ENCODE measurements around the gene AGK.

The AGK gene

DNA sequence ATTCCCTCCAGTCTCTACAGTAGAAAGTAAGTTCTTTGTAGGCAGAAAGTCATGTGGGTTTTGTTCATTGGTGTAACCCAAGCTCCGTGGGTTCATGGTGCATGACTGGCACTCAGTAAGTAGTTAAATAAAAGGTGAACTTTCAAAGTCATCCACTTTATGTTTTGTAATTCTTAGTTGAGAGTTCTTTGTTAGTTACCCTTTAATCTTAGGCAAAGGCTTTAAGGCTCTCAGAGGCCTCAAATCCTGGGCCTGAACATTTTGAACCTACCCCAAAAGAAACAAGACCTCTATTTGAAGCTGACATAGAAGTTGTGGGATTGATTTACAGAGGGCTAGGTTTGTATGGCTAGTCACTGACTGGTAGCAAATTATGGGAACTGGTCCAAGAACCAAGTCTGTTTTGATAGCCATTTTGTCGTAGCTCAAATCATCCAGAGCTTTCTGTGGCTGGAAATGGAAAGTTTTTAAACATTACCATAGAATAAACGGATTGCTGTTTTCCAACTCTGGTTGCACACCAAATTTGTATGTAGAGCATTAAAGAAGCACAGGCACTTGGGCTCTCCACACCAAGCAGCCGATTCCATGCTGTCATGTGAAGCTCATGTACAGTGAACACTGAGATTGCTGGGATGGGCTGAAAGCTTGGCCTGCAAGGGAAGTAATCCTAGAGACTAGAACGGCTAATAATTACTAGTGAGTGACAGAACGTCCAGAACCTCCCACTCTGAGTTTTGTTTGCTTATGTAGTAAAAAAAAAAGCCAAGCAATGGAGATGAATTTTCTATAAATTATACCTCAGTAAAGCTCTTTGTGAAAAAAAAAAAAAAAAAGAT is 97.3 kb downstream of the AGK start:
- DNase-seq (ENCODE audit: low read depth), result no peak

DNA sequence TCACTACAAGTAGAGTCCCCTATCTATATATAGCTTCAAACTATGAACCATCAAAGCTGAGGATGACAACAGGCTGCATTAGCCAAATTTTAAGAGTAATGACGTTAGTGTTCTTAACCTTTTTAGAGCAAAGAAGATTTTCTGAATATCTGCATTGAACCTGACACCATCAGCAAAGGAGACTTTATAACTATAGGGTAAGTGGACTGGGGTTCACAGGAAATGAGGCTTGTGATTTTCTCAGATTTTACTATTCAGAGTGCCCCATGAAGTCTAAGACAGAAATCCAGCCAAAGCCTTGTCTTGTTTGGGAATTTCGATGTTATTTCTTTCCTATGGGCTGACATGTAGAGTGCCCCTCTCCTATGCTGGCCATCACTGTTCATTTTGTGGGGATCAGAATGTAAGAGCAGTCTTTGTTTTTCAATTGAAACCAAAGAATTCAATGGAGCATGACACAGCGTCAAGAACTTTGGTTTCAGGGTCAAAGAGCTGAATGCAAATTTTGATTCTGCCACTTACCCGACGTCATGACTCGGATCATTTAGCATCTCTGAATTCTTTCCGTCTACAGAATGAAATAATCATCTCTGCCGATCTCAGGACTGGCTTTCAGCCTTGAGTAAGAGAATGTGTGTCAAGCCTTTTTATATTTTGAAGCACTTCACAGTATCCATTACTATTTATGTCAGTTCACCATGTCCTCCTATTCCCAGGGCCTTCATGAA is 98.1 kb downstream of the AGK start:
- no peak for DNase-seq (ENCODE audit: low read depth)

DNA sequence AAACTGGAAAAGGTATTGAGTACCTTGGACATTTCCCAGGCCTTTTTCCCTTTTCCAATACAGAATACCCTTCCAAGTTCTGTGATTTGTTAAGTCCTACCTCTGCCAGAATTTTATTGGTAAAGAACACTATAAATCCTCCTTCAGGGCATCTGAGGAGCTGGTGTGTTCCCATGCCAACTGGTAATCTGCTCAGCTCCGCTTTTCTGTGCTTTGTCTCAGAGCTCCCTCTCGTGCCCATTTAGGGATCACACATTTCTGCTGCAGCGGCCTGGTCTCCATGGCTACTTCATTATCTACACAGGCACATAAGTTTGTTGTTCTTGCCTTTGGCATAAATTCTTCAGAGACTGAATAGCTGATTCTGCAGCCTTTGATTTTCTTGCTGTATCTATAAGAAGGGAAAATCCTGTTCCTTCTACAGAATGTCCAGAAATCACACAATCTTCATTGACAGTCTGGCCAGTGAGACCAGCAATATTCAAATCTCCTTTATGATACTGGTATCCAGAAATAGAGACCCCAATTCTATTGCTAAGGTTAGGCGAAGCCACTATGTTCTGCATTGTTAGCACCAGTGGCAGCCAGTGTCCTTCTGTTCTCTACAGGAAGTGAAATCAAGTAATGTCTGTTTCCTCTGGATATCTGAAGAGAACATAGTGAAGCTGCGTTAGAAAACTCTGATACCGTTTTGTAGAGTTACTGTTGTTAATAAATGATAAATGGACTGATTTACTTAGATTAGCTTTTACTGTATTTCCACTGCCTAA is 98.8 kb downstream of the AGK start:
- no peak for DNase-seq (ENCODE audit: low read depth)

DNA sequence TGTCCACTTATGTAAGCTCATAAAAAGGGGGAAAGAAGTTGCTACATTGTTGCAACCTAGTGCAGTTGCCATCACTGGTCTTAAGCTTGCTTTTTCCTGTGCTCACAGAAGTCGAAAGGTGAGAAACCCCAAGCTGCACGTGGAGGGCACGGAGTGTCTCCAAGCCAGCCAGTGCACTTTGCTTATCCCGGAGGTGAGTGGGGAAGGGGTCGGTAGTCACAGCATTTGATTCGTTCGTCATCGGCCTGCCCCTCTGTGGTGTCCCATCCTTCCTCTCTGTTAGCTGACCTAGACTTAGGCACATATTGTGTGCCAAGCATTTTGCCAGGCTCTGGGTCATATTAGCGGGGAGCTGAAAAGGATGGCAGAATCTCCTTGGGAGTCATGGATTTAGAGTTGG is 100.2 kb downstream of the AGK start:
- DNase-seq (ENCODE audit: low read depth), result no peak

DNA sequence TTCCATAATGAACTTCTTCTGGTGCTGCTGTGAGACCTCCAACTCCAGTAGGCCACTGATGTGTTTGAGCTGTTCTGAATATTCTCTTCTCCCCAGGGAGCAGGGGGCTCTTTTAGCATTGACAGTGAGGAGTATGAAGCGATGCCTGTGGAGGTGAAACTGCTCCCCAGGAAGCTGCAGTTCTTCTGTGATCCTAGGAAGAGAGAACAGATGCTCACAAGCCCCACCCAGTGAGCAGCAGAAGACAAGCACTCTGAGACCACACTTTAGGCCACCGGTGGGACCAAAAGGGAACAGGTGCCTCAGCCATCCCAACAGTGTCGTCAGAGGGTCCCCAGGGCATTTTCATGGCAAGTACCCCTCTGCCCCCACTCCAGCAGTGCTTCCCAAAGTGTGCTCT is 101.5 kb downstream of the AGK start:
- DNase-seq (ENCODE audit: low read depth), result no peak

DNA sequence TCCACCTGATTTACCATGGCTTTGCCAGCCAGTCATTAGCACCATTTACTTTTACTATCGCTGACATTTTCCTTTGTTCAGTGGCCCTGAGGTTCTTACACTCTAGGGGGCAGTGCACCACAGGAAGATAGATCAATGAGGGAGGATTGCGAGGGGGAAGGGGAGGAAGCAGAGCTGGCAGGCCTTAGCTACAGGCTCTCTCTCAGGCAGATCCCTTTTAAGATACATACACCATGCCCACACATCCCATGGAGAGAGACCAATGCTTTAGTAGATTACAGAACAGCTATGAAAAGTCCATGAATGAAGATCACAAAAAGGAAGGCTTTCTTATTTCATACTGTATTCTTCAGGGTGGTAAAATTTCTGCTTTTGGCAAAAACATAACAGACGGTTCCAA is 103.3 kb downstream of the AGK start:
- DNase-seq (ENCODE audit: low read depth), result peak; percentile 16

DNA sequence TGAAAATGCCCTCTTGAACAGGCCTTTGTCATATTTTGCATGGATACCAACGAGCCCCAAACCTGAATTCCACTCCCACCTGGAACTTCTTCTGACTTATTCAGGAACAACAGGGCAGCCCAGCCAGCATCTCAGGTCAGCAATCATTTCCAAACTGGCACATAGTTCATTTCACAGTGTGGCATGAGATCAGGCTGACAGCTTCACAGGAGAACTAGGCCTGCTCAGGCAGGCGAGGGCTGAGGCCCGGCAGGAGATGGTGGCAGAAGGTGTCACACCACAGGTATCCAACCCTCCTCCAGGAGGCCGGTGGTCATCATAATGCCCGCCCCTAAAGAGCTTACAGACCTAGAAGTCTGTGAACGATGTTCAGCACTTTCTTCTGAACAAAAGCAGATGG is 108.3 kb downstream of the AGK start:
- no peak for DNase-seq (ENCODE audit: low read depth)

DNA sequence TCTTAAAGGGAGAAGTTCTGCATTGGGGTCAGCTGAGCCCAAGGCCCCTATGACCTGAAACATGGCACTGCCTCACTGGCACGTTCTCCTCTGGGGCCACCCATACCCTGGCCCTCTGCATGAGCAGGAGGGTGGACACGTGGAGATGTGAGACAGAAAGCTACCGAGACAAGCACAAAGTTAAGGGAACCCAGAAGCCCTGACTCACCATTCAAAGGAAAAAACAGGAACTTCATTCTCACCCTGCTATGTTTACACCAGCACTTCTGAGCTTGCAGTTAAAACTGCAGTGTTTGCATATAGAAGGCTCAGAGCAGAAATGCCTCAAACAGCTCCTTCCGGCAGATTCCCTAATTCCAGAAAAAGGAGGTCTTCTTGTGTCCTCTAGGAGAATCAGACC is 109.0 kb downstream of the AGK start:
- no peak for DNase-seq (ENCODE audit: low read depth)

DNA sequence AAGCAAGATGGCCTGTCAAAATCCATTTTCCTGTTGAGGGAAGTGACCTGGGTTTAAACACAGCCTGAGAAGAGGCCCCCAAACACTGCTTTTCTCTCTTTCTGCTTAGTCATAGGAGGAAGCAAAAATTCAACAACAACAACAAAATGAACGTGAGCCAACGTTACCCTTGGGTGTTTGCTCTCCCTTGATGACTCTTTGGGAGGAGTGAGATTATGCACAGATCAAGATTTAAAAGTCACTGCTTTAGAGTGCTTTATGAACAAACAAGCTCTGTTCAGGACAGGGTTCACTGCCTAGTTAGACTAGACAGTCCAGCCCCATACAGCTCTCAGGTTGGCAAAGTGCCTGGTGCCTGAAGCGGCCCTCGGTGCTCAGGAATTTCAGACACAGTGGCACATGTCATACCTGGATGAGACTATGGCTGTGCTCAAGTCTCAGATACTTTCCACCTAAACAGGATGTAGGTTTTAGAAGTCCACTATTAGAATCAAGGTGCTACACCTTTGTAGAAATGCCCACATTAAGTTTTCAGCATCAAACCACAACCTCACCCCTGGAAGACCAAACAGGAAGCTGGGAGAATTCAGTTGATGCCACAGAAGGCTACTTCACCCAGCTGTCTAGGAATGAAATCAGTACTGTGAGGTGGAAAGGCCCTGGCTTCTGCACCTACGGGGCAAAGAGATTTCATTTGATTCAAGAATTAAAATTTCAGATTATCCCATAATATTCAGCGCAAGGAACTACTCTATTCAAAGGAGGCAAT is 112.1 kb downstream of the AGK start:
- DNase-seq (ENCODE audit: low read depth), result no peak

DNA sequence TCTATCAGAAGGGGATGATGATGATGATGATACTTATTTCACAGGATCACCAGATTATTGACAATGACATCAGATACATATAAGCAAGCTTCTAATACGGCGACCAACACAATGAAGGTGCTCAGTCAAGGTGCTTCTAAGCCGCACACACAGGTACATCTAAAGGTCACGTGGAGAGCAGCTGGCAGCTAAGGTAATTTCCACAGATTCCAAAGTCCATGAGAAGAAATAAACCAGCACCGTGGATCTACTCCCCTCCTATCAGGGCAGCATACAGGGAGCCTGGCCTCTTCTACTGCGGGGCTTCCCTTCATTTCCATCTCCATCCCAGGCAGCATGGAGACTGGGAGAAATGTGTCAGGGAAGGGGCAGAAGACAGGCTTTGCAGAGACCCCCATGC is 113.2 kb downstream of the AGK start:
- no peak for DNase-seq (ENCODE audit: low read depth)

DNA sequence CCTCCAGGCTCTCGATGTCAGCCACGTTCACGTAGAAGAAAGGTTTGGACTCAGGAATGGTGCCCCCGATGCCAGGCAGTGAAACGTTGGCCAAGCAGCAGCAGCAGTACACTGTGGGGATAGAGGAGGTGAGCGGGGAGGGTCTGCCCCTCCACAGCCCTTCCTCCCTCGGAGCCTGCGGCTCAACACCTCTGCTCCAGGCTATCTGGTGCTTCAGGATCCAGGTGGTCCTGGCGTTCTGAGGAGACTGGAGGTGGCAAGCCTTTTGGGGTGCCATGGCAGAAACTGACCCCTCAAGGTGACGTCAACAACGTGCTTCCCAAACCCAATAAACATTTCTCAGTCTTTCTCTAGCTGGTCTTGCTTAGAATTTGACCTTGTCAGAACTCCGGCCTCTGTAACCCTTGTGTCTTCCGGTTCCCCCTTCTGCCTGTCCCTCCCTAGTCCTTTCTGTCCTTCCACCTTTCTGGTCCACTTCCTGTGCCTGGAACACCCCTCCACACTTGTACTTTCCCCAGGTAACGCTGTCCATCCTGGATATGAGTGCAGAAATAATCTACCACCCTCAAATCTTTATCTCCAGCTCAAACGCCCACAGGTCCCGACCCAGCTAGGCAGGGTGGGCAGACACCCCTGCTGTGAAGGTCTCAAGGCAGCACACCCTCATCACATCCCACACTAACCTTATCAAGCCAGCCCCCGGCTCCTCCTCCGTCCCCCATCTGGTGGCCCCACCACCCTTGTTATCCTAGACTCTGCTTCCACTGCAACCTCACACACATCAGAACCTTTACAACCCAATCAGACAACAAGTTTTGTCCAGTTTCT is 114.2 kb downstream of the AGK start:
- DNase-seq (ENCODE audit: low read depth), result no peak

DNA sequence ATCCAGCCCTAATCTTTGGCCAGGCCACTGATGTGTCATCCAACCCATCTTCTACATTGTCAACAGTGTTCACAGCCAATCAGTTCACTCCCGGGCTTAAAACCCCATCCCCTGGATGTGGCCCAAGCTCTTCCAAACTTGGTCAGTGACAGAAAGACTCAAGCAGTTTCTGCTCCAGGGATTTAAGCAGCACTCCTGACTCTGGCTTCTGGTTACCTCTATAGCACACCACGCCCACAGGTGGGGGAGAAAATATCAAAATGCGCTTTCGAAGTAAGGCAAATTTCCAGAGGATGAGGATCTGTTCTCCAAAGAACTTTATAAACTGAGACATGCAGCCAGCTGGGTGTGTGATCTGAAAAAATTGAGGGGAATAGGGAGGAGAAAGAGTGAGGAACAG is 114.9 kb downstream of the AGK start:
- no peak for DNase-seq (ENCODE audit: low read depth)

DNA sequence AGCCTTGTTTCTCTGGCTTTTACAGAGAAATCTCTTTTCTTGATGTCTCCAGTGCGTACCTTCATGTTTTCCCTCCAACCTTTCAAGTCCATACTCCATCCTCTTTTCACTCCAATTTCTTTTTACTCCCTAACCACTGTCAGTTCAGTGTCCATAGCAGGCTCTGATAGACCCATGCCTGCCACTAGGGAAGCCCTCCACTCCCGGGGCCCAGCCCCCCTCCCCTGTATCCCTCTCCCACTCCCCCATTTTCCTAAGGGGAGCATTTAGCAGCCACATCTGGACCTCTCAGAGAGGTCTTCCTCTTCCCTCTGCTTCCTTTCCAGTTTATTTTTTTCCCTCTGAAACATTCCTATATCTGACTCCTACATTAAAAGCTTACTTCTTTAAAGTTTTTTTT is 117.6 kb downstream of the AGK start:
- DNase-seq (ENCODE audit: low read depth), result no peak

DNA sequence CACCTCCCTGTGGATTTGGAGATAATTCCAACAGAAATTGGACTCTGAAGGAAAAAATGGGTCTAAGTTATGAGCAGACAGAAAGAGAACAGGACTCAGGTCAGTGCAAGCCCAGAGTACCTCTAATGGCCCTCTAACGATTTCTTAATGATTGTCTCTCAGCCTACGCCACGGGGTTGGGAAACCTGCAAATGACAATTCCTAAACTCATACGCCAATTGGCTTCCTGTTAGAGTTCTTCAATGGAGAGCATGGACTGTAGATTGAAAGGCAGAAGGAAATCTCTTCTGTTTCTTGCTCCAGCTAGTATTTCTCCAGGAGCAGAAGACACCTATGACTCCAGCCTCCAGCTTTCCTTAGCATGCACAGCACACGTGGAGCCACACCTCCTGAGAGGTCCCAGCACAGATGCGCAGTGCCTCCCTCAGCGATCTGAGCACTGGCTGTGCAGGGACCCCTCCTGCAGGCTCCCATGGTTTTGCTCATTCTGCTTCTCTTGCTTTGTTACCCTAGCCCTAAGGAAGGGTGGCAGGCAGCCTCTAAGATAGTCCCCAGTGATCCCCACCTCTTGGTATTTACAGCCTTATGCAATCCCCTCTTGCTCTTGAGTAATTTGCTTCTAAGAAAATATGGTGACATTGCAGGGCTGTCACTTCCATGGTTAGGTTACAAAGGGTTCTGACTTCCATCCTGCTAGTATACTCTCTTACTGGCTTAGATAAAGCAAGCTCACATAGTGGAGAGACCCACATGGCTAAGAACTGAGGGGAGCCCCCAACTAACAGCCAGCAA is 120.7 kb downstream of the AGK start:
- no peak for DNase-seq (ENCODE audit: low read depth)

DNA sequence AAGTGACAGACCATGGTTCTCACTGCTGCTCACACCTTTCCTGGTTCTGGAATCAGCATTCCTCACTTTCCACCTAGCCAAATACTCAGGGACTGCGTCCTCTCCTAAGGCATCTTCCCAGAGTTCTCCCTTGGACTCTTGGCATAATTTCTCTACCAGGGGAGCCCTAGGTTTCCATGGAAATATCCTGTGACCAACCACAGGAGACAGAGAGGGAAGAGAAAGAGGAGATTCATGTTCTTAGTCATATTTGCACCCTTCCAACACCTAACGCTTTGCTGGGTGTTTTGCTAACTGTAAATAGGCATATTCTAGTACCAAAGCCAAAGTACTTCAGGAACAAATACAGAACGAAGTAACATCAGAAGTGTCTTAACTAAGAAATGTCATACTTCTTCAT is 122.1 kb downstream of the AGK start:
- DNase-seq (ENCODE audit: low read depth), result no peak

DNA sequence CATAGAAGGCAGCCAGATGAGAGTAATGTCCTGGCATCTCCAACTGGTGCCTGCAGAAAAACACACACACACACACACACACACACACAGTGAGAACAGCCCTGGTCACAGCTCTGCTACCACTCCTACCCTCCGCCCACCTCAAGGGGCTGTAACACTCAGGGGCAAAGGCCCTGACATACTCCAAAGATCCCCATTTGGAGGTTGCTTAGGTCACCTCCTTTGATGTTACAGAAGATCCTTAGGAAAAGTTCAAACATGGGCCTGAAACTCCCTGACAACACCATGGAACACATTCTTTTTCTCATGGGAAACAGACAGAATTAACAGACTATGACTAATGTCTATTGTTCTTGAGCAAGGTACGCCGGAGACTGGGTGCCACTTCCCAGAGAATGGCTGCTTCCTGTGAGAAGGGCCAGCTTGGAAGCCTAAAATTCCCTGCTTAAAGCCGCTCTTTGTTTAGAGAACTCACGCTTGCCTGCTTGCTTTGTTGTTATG is 123.0 kb downstream of the AGK start:
- DNase-seq (ENCODE audit: low read depth), result no peak

DNA sequence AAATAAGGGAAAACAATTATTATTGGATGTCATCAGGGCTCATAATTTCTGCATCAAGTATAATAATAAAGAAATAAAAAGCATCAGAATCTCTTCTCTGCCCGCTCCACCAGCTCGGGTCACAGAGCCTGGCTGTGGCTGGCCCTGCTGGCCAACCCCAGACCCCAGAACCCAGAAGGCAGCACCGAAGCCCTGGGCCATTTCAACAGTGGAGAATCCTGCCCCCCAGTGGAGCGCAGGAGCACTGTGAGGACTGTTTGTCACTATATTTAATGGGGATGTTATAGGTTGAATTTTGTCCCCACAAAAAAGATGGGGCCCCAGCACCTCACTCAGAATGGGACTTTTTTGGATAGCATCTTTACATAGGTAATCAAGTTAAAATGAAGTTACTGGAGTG is 123.5 kb downstream of the AGK start:
- DNase-seq (ENCODE audit: low read depth), result no peak

DNA sequence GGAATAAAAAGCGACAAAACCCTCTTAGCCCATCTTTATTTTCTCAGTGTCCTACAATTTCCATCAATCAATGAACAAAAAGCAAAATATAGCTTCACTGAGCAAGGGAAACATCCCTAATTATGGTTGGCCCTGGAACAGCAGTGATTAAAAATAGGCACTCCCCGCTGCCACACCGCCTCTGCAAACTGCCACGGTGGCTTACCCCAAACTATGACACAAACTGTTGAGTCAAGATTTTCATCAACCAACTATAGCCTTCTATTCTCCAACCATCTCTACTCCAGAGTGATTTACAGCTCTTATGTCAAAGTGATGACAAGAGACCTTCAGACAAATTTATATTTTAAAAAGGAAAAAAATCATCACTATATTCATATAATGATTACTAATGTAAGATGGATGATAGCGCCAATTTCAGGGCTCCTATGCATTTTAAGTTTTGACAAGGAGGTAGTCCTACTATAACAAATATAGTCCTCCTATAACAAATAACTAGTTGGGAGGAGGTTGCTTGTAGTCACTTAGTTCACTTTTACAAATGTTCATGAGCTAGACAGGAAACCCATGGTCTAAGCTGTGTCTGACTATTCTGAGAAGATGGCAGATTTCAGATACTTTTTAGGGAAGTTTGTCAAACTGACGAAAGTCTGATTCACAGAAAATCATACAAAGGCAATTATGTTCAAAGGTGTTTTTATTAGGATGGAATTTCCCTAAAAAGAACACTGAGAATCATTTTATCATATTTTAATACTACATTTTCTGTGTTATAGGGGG is 124.4 kb downstream of the AGK start:
- no peak for DNase-seq (ENCODE audit: low read depth)

DNA sequence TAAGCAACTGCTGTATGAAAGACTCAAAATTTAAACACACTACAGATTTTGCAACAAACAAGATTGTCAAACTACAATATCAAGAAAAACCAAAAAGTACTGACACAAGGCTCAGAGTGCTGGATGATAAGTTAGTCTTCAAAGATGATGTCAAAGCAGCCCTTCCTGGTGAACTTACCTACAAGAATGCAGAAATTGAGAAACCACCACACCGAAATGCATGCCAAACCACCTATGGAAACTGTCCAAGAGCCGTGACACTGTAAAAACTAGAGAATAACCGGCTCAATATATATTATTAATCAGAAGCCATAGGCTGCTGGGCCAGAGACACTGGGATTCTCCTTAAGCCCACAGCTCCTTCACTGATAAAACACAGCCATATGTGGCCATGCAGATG is 125.4 kb downstream of the AGK start:
- no peak for DNase-seq (ENCODE audit: low read depth)

Data from stimulated activated CD8-positive, alpha-beta memory T cell treated with anti-CD3 and anti-CD28 coated beads, Interleukin-12 subunit alpha, Interleukin-12 subunit beta, amount 100 ng/mL, for 4 hours (primary cell).